Smooth muscle cell (in vitro differentiated cells): ENCODE measurements around the gene APOF. TPM values are rescaled to one million over a fixed set of nuclear protein-coding genes. Genes with fewer than 3 reads are reported as not detected.
A peak's percentile ranks its signal among the peaks of the same experiment; 100 is the strongest.

Experiments
- DNase-seq: peaks from one replicate; lab custom pipeline; 2025; ENCODE audit not compliant: unreplicated experiment; lab: John Stamatoyannopoulos, UW
- H2AFZ ChIP-seq: fragments of 200-600 bp; sonication (generic); 2 replicates; pipeline ENCODE4 v1.6.0; 2016; ENCODE audit warnings: antibody characterized with exemption, low read depth, mild to moderate bottlenecking
- H3F3A ChIP-seq: fragments of 200-600 bp; sonication (generic); 2 replicates; pipeline ENCODE4 v1.6.0; 2017; ENCODE audit warnings: antibody characterized with exemption, low read depth
- H3K27ac ChIP-seq: fragments of 200-600 bp; sonication (generic); 2 replicates; pipeline ENCODE4 v1.5.1; 2016; ENCODE audit warnings: low read depth, mild to moderate bottlenecking
- H3K27me3 ChIP-seq: fragments of 200-600 bp; sonication (generic); 2 replicates; pipeline ENCODE4 v1.6.1; 2016; ENCODE audit warnings: low read depth, mild to moderate bottlenecking
- H3K36me3 ChIP-seq: fragments of 200-600 bp; sonication (generic); 2 replicates; pipeline ENCODE4 v1.5.1; 2016; ENCODE audit warnings: low read depth
- H3K4me1 ChIP-seq: fragments of 200-600 bp; sonication (generic); 2 replicates; pipeline ENCODE4 v1.5.1; 2016; ENCODE audit warnings: low read depth
- H3K4me2 ChIP-seq: fragments of 200-600 bp; sonication (generic); 2 replicates; pipeline ENCODE4 v1.6.0; 2016; ENCODE audit warnings: mild to moderate bottlenecking
- H3K4me3 ChIP-seq: fragments of 200-600 bp; sonication (generic); 2 replicates; pipeline ENCODE4 v1.5.1; 2016; ENCODE audit warnings: mild to moderate bottlenecking
- H3K79me2 ChIP-seq: fragments of 200-600 bp; sonication (generic); 2 replicates; pipeline ENCODE4 v1.6.0; 2016; ENCODE audit warnings: low read depth, mild to moderate bottlenecking
- H3K9ac ChIP-seq: fragments of 200-600 bp; sonication (generic); 2 replicates; pipeline ENCODE4 v1.6.0; 2016; ENCODE audit warnings: low read depth
- H3K9me3 ChIP-seq: fragments of 200-600 bp; sonication (generic); replicated peaks from 2 replicates; pipeline ENCODE4 v1.5.1; 2016; ENCODE audit warnings: low read depth
- H4K20me1 ChIP-seq: fragments of 200-600 bp; sonication (generic); 2 replicates; pipeline ENCODE4 v1.6.0; 2016; ENCODE audit warnings: low read depth
- WGBS: methylation state at CpG from one replicate; pipeline ENCODE4 v1.1.7; 2016; ENCODE audit warnings: low lambda C conversion rate; 5-methylcytosine and 5-hydroxymethylcytosine counted together
- polyA plus RNA-seq: library from polyadenylated mRNA; unstranded; fragments of >200 nt; fragmentation: Nextera tagmentation; extraction: Ambion mirVana; gene quantifications from 2 replicates; pipeline ENCODE4 v1.2.1, GENCODE V29; 2016
- total RNA-seq: library from RNA; depleted of rRNA; stranded (reverse); fragments of >200 nt; gene quantifications from 2 replicates; pipeline ENCODE4 v1.2.3, GENCODE V29; 2014
- TF ChIP-seq, protein P1 (sequence below): fragments of 200-600 bp; sonication (generic); IDR thresholded peaks from 2 replicates; pipeline ENCODE4 v1.5.1; 2017; ENCODE audit warnings: borderline replicate concordance, mild to moderate bottlenecking, antibody characterized with exemption; ENCODE audit not compliant: insufficient read depth, poor library complexity, severe bottlenecking

Gene APOF
- total and polyA plus RNA-seq, 2 experiments from 2014 or later: not detected

- H3K79me2 ChIP-seq: no peaks in the 10 kb centered on the region
- H4K20me1 ChIP-seq: no peaks in the 10 kb centered on the region
- H3K9ac ChIP-seq: peak overlapping the region; percentile 81
- H3K4me1 ChIP-seq: no peaks in the 10 kb centered on the region
- peak overlapping the region; percentile 64 for H2AFZ ChIP-seq
- 46% methylated on average over 8 of the region's 8 CpGs for WGBS
- TF ChIP-seq, protein P1, sequence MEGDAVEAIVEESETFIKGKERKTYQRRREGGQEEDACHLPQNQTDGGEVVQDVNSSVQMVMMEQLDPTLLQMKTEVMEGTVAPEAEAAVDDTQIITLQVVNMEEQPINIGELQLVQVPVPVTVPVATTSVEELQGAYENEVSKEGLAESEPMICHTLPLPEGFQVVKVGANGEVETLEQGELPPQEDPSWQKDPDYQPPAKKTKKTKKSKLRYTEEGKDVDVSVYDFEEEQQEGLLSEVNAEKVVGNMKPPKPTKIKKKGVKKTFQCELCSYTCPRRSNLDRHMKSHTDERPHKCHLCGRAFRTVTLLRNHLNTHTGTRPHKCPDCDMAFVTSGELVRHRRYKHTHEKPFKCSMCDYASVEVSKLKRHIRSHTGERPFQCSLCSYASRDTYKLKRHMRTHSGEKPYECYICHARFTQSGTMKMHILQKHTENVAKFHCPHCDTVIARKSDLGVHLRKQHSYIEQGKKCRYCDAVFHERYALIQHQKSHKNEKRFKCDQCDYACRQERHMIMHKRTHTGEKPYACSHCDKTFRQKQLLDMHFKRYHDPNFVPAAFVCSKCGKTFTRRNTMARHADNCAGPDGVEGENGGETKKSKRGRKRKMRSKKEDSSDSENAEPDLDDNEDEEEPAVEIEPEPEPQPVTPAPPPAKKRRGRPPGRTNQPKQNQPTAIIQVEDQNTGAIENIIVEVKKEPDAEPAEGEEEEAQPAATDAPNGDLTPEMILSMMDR: no peak
- peak overlapping the region; percentile 88 for H3K4me2 ChIP-seq
- H3F3A ChIP-seq: no peaks in the 10 kb centered on the region
- peak overlapping the region; percentile 62 for H3K4me3 ChIP-seq
- no peaks in the 10 kb centered on the region for H3K36me3 ChIP-seq
- H3K27ac ChIP-seq: peak overlapping the region; percentile 89
- DNase-seq: no peak
- no peaks in the 10 kb centered on the region for H3K27me3 ChIP-seq
- no peaks in the 10 kb centered on the region for H3K9me3 ChIP-seq
Observed at GRCh38 chr12:56333197-56333678, 29.4 kb downstream of the APOF start.

GRCh38 chr12:56332512-56333196, 30.0 kb downstream of the APOF start:
- H3K79me2 ChIP-seq: no peaks in the 10 kb centered on the region
- TF ChIP-seq, protein P1: no peak
- peak overlapping the region; percentile 62 for H3K4me3 ChIP-seq
- H3K9ac ChIP-seq: peak overlapping the region; percentile 81
- DNase-seq: no peak
- 98% methylated on average over 11 of the region's 11 CpGs for WGBS
- H3K4me2 ChIP-seq: peak overlapping the region; percentile 88
- no peaks in the 10 kb centered on the region for H3F3A ChIP-seq
- H3K27me3 ChIP-seq: no peaks in the 10 kb centered on the region
- no peaks in the 10 kb centered on the region for H3K36me3 ChIP-seq
- no peaks in the 10 kb centered on the region for H4K20me1 ChIP-seq
- H3K27ac ChIP-seq: peak overlapping the region; percentile 89
- no peaks in the 10 kb centered on the region for H3K9me3 ChIP-seq
- no peak overlapping the region for H2AFZ ChIP-seq
- H3K4me1 ChIP-seq: no peaks in the 10 kb centered on the region

- Histone ChIP-seq H2AFZ (no peak overlapping the region), H3K27ac (no peak overlapping the region), H3K27me3 (no peaks in the 10 kb centered on the region), H3K79me2 (no peaks in the 10 kb centered on the region), H3F3A (no peaks in the 10 kb centered on the region), H3K9me3 (no peaks in the 10 kb centered on the region), H3K9ac (no peak overlapping the region), H3K4me3 (no peak overlapping the region), H3K4me2 (no peak overlapping the region), H4K20me1 (no peaks in the 10 kb centered on the region), H3K4me1 (no peaks in the 10 kb centered on the region), H3K36me3 (no peaks in the 10 kb centered on the region)
- DNase-seq: no peak
- 92% methylated on average over 7 of the region's 7 CpGs for WGBS
- TF ChIP-seq, protein P1: no peak
Observed at GRCh38 chr12:56330936-56331490, 31.6 kb downstream of the APOF start.
